ENCODE data around the gene RCC2.

DNA sequence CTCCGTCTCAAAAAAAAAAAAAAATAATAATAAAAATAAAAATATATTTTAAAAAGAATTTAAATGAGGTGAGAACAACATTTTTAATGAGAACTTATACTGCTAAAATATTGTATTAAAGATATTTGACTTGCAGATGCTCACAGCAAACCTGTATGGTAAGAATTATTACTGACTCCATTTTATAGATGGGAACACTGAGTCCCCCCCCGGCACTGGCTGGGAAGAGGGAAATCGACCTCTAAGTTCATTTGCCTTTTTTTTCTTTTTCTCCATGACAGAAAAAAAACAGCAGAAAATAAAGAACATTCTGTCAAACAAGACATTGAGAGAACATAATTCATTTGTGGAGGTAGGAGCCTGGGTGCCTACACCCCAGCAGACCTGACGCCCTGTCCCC is 80.9 kb downstream of the RCC2 start:
- TF ChIP-seq TCF12 (IDR thresholded peaks at IDR 0.05) (no peak), SMC3 (IDR thresholded peaks at IDR 0.05; ENCODE audit: low read depth, low read length) (no peak), MEF2A (IDR thresholded peaks at IDR 0.05; ENCODE audit: borderline replicate concordance, low read depth) (no peak)
- TF ChIP-seq, protein P1, sequence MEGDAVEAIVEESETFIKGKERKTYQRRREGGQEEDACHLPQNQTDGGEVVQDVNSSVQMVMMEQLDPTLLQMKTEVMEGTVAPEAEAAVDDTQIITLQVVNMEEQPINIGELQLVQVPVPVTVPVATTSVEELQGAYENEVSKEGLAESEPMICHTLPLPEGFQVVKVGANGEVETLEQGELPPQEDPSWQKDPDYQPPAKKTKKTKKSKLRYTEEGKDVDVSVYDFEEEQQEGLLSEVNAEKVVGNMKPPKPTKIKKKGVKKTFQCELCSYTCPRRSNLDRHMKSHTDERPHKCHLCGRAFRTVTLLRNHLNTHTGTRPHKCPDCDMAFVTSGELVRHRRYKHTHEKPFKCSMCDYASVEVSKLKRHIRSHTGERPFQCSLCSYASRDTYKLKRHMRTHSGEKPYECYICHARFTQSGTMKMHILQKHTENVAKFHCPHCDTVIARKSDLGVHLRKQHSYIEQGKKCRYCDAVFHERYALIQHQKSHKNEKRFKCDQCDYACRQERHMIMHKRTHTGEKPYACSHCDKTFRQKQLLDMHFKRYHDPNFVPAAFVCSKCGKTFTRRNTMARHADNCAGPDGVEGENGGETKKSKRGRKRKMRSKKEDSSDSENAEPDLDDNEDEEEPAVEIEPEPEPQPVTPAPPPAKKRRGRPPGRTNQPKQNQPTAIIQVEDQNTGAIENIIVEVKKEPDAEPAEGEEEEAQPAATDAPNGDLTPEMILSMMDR (IDR thresholded peaks at IDR 0.05): no peak
